Neural progenitor cell (in vitro differentiated cells): Measurements from ENCODE around the gene TMEM190. TPM values are rescaled to one million over a fixed set of nuclear protein-coding genes. Genes with fewer than 3 reads are reported as not detected.

ENCODE experiments used
- DNase-seq: peaks from one replicate; pipeline ENCODE4 v3.0.0-alpha.2; 2016; ENCODE audit warnings: low spot score
- H2AFZ ChIP-seq: fragments of 200-600 bp; sonication (generic); replicated peaks from 2 replicates; pipeline ENCODE4 v1.6.1; 2016; ENCODE audit warnings: antibody characterized with exemption
- H3F3A ChIP-seq: fragments of 200-600 bp; sonication (generic); 2 replicates; pipeline ENCODE4 v1.6.1; 2016; ENCODE audit warnings: antibody characterized with exemption, low read depth
- H3K27ac ChIP-seq: fragments of 200-600 bp; sonication (generic); 2 replicates; pipeline ENCODE4 v1.5.1; 2016; ENCODE audit warnings: mild to moderate bottlenecking
- H3K27me3 ChIP-seq: fragments of 200-600 bp; sonication (generic); 2 replicates; pipeline ENCODE4 v1.6.1; 2016; ENCODE audit warnings: mild to moderate bottlenecking, moderate library complexity
- H3K36me3 ChIP-seq: fragments of 200-600 bp; sonication (generic); 2 replicates; pipeline ENCODE4 v1.5.1; 2016
- H3K4me1 ChIP-seq: fragments of 200-600 bp; sonication (generic); 2 replicates; pipeline ENCODE4 v1.6.1; 2016; ENCODE audit warnings: mixed run types
- H3K4me2 ChIP-seq: fragments of 200-600 bp; sonication (generic); 2 replicates; pipeline ENCODE4 v1.6.1; 2016
- H3K4me3 ChIP-seq: fragments of 200-600 bp; sonication (generic); 2 replicates; pipeline ENCODE4 v1.5.1; 2016
- H3K79me2 ChIP-seq: fragments of 200-600 bp; sonication (generic); 2 replicates; pipeline ENCODE4 v1.6.1; 2016; ENCODE audit warnings: low read depth
- H3K9ac ChIP-seq: fragments of 200-600 bp; sonication (generic); 2 replicates; pipeline ENCODE4 v1.6.1; 2016
- H3K9me3 ChIP-seq: fragments of 200-600 bp; sonication (generic); 2 replicates; pipeline ENCODE4 v1.5.1; 2016; ENCODE audit warnings: low read depth
- H4K20me1 ChIP-seq: fragments of 200-600 bp; sonication (generic); 2 replicates; pipeline ENCODE4 v1.6.1; 2016; ENCODE audit warnings: low read depth
- H3K27ac Mint-ChIP-seq: 3 replicates; pipeline ENCODE4 v1.8.0; 2021; ENCODE audit warnings: mixed read lengths
- H3K27me3 Mint-ChIP-seq: 2 replicates; pipeline ENCODE4 v1.8.0; 2022; ENCODE audit warnings: low read depth, mild to moderate bottlenecking, inconsistent platforms, moderate library complexity, mixed read lengths; ENCODE audit not compliant: insufficient read depth
- H3K36me3 Mint-ChIP-seq: 3 replicates; pipeline ENCODE4 v1.8.0; 2021; ENCODE audit warnings: mixed read lengths
- H3K4me1 Mint-ChIP-seq: 3 replicates; pipeline ENCODE4 v1.8.0; 2021; ENCODE audit warnings: mixed read lengths
- H3K4me3 Mint-ChIP-seq: 3 replicates; pipeline ENCODE4 v1.8.0; 2021; ENCODE audit warnings: mild to moderate bottlenecking, moderate library complexity, mixed read lengths
- H3K9me3 Mint-ChIP-seq: 3 replicates; pipeline ENCODE4 v1.8.0; 2020; ENCODE audit warnings: mixed read lengths
- EZH2 ChIP-seq: fragments of 200-600 bp; sonication (generic); IDR thresholded peaks from 2 replicates; pipeline ENCODE4 v1.6.1; 2017; ENCODE audit warnings: antibody characterized with exemption, mild to moderate bottlenecking, moderate library complexity
- EZH2phosphoT487 ChIP-seq: fragments of 200-600 bp; sonication (generic); IDR thresholded peaks from 2 replicates; pipeline ENCODE4 v1.6.1; 2017; ENCODE audit warnings: antibody characterized with exemption
- total RNA-seq: library from RNA; depleted of rRNA; stranded (reverse); fragments of >200 nt; gene quantifications from 2 replicates; pipeline ENCODE4 v1.2.3, GENCODE V29; 2015; ENCODE audit warnings: low replicate concordance
- TF ChIP-seq, protein P1 (sequence below): fragments of 200-600 bp; sonication (generic); IDR thresholded peaks from 2 replicates; pipeline ENCODE4 v1.5.1; 2017; ENCODE audit warnings: antibody characterized with exemption, mild to moderate bottlenecking

Gene TMEM190
- total RNA-seq, 1 donor from 2014 or later = not detected

DNA sequence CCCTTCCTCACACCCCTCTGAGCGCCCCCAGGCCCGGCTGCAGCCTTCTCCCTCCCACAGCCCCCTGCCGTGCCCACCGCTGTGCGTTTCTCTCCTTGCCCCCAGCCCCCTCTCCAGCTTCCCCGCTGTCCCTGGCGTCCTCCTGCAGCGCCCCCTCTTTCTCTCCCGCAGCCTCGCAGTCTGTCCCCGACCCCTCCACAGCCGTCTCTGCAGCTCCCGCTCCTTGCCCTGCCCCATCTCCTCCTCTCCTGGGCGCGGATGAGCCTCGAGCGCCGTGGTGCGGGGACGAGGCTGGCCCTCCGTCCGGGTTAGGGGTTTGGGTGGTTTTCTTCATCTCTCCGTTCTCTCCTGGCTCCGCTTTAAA, 35.9 kb upstream of the TMEM190 start:
- Histone ChIP-seq H3K36me3 (no peaks in the 10 kb centered on the region), H3K4me3 (peak overlapping the region; percentile 95), H3K4me1 (peaks cover 8% of the 10 kb centered on the region), H3K79me2 (peaks cover 26% of the 10 kb centered on the region), H3F3A (peaks cover 13% of the 10 kb centered on the region), H3K4me2 (peak overlapping the region; percentile 84), H3K9me3 (no peaks in the 10 kb centered on the region), H3K27ac (peak overlapping the region; percentile 35), H3K9ac (peak overlapping the region; percentile 74), H2AFZ (no peak overlapping the region), H4K20me1 (peaks cover 28% of the 10 kb centered on the region), H3K27me3 (no peaks in the 10 kb centered on the region)
- TF ChIP-seq EZH2phosphoT487 (no peak), EZH2 (no peak)
- TF ChIP-seq, protein P1, sequence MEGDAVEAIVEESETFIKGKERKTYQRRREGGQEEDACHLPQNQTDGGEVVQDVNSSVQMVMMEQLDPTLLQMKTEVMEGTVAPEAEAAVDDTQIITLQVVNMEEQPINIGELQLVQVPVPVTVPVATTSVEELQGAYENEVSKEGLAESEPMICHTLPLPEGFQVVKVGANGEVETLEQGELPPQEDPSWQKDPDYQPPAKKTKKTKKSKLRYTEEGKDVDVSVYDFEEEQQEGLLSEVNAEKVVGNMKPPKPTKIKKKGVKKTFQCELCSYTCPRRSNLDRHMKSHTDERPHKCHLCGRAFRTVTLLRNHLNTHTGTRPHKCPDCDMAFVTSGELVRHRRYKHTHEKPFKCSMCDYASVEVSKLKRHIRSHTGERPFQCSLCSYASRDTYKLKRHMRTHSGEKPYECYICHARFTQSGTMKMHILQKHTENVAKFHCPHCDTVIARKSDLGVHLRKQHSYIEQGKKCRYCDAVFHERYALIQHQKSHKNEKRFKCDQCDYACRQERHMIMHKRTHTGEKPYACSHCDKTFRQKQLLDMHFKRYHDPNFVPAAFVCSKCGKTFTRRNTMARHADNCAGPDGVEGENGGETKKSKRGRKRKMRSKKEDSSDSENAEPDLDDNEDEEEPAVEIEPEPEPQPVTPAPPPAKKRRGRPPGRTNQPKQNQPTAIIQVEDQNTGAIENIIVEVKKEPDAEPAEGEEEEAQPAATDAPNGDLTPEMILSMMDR = peak; percentile 40
- H3K27me3 Mint-ChIP-seq = peaks cover 14% of the 10 kb centered on the region
- peak; percentile 66 for DNase-seq
- H3K4me3 Mint-ChIP-seq = peak overlapping the region; percentile 98
- no peaks in the 10 kb centered on the region for H3K9me3 Mint-ChIP-seq
- H3K27ac Mint-ChIP-seq = peak overlapping the region; percentile 29
- peaks cover 8% of the 10 kb centered on the region for H3K36me3 Mint-ChIP-seq
- peaks cover 25% of the 10 kb centered on the region for H3K4me1 Mint-ChIP-seq

DNA sequence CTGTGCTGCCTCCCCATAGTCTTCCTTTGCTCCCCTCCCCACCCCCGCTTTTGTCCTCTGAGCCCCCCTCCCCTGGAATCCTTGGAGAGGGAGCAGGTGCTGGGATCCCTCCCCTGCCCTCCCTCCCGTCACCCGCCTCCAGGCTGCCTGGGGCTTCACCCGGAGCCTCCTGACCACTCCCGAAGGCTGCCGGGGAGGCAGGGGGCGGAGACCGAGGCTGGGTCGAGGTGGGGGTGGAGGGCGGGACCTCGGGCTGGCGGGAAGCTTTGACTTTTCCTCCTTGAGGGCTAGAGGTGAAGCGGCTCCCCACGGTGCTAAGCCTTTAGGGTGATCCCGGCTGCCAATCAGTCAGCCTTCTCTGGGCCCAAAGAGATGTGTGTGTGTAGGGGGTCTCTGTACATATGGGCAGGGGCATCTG, 35.4 kb upstream of the TMEM190 start:
- Mint-ChIP-seq H3K9me3 (no peaks in the 10 kb centered on the region), H3K27ac (peak overlapping the region; percentile 29), H3K4me1 (peaks cover 25% of the 10 kb centered on the region), H3K27me3 (peaks cover 14% of the 10 kb centered on the region), H3K36me3 (peaks cover 8% of the 10 kb centered on the region), H3K4me3 (peak overlapping the region; percentile 98)
- Histone ChIP-seq H3F3A (peaks cover 13% of the 10 kb centered on the region), H4K20me1 (peaks cover 33% of the 10 kb centered on the region), H3K9ac (peak overlapping the region; percentile 74), H3K27me3 (no peaks in the 10 kb centered on the region), H3K9me3 (no peaks in the 10 kb centered on the region), H3K79me2 (peaks cover 26% of the 10 kb centered on the region), H3K4me2 (peak overlapping the region; percentile 84), H3K4me1 (peaks cover 8% of the 10 kb centered on the region), H3K36me3 (no peaks in the 10 kb centered on the region), H3K27ac (no peak overlapping the region), H2AFZ (no peak overlapping the region), H3K4me3 (peak overlapping the region; percentile 95)
- TF ChIP-seq EZH2phosphoT487 = no peak
- TF ChIP-seq, protein P1 = no peak
- TF ChIP-seq EZH2 = no peak
- peak; percentile 93 for DNase-seq

DNA sequence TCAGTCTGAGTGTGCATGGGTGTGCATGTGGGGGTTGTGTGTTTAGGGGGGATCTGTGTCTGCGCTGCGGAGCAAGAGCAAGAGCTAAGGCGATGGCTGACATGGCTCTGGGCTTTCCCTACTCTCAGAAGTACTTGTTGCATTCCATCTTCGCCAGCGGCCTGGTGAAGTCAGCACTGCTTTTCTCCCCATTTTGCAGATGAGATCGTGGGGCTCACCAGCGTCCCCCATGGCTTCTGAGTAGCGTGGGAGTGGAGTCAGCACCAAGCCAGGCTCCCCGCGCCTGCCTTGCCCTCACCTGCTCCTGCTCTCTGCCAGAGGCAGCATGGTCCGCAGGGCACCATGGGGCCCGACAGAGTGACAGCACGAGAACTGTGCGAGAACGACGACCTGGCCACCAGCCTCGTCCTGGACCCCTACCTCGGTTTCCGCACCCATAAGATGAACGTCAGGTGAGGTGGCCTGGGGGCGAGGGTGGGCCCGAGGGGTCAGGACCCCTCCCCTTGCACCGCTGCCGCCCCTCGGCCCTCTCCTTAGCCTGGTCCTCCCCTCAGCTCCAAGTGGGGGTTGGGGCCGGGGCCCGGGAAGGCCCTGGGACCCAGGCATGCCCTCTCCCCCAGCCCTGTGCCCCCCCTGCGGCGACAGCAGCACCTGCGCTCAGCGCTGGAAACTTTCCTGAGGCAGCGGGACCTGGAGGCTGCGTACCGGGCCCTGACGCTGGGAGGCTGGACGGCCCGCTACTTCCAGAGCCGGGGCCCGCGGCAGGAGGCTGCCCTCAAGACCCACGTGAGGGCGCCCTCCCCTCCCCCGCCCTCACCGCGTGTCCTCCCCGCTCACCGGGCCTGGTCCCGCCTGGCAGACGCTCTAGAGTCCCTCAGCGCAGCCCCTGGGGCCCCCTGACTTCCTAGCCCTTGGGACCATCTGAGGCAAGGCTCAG, 34.8 kb upstream of the TMEM190 start:
- H3K4me3 ChIP-seq = peak overlapping the region; percentile 95
- peaks cover 8% of the 10 kb centered on the region for H3K4me1 ChIP-seq
- no peak overlapping the region for H3K27ac ChIP-seq
- peak overlapping the region; percentile 87 for H3K4me3 Mint-ChIP-seq
- H3K9ac ChIP-seq = no peak overlapping the region
- H3K79me2 ChIP-seq = peaks cover 26% of the 10 kb centered on the region
- TF ChIP-seq EZH2 (no peak), EZH2phosphoT487 (no peak)
- TF ChIP-seq, protein P1 = no peak
- peaks cover 14% of the 10 kb centered on the region for H3K27me3 Mint-ChIP-seq
- peaks cover 13% of the 10 kb centered on the region for H3F3A ChIP-seq
- no peaks in the 10 kb centered on the region for H3K36me3 ChIP-seq
- H3K9me3 Mint-ChIP-seq = no peaks in the 10 kb centered on the region
- peaks cover 38% of the 10 kb centered on the region for H4K20me1 ChIP-seq
- H3K4me2 ChIP-seq = peak overlapping the region; percentile 84
- H2AFZ ChIP-seq = no peak overlapping the region
- no peaks in the 10 kb centered on the region for H3K9me3 ChIP-seq
- H3K27me3 ChIP-seq = no peaks in the 10 kb centered on the region
- H3K4me1 Mint-ChIP-seq = peaks cover 25% of the 10 kb centered on the region
- H3K27ac Mint-ChIP-seq = no peak overlapping the region
- H3K36me3 Mint-ChIP-seq = peaks cover 8% of the 10 kb centered on the region
- no peak for DNase-seq
